Breast epithelium (tissue), 3 donors: ENCODE results near the gene SP100.

Experiments
- CTCF ChIP-seq, 3 donors: fragments of 450-650 bp; IDR thresholded peaks; one replicate each; pipeline ENCODE4 v1.5.1; 2016 to 2017; ENCODE audit warnings: antibody characterized with exemption in 3 of 3, mild to moderate bottlenecking in 3 of 3, moderate library complexity in 3 of 3
- POLR2A ChIP-seq: fragments of 450-650 bp; IDR thresholded peaks from one replicate; pipeline ENCODE4 v1.6.1; 2016; ENCODE audit warnings: antibody characterized with exemption, mild to moderate bottlenecking, moderate library complexity
- POLR2AphosphoS5 ChIP-seq, 3 donors: sonication (generic); formaldehyde crosslinking; IDR thresholded peaks; one replicate each; pipeline ENCODE4 v1.6.1; 2017; ENCODE audit warnings: antibody characterized with exemption in 3 of 3

DNA sequence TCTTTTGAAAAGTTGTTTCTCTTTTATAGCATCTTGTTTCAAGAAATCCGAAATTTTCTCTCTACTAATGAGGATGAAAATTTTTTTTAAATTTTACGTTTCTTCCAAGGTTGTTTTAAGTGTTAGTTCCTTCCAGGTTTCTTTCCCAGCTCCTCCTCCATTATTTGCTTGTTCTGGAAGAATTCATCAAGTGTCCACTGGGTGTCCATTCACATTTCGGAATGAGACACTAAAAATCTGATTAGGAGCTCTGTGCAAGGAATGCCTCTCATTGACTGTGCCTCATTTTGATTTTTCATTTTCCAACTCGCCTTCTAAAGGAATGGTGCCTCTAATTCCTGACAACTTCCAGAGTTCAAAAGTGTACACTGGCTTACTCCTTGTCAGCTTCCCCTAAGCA, 6.1 kb downstream of the SP100 start:
- TF ChIP-seq CTCF (IDR thresholded peaks at IDR 0.05) (no peak), POLR2A (no peak), POLR2AphosphoS5 (IDR thresholded peaks at IDR 0.05) (no peak)
